NCI-H2196 treated with DMSO at 0.1 percent for 48 hours (cell line): Measurements from ENCODE around the gene HTR3A.
"Not testable (repeated sequence)": the region's sequence is repeated elsewhere in the genome, so short reads cannot be mapped to it uniquely, and the experiment has no call there.

ENCODE experiments used
- DNase-seq: peaks from one replicate; lab custom pipeline; 2025; ENCODE audit not compliant: unreplicated experiment; lab: John Stamatoyannopoulos, UW

The HTR3A gene

DNA sequence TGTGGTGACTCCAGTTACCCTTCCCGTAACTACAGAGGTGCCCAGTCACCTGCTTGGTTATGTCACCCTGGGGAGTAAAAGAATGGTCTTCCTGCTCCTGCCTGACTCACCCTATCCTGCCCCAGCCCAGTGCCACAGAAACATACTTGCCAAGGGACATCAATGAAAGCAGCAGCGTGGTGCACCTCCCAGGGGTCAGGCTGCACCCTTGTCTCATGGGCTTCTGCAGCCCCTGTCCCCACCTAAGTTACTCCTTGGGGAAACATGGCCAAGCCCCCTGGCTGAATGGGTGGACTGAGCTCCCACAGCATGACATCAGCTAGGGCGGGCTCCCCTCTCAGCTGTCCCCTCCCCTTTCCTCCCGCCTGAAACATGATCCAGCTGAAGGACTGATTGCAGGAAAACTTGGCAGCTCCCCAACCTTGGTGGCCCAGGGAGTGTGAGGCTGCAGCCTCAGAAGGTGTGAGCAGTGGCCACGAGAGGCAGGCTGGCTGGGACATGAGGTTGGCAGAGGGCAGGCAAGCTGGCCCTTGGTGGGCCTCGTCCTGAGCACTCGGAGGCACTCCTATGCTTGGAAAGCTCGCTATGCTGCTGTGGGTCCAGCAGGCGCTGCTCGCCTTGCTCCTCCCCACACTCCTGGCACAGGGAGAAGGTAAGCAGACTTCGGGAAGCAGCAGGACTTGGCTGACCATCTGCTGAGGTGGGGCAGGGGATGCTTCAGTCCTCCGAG lies at the start of gene HTR3A:
Gene HTR3A (plus strand): TSS at position 368 of the 730 bp plus-strand sequence. CDS start 218 bp downstream, at position 586.
- DNase-seq = peak; percentile 90

DNA sequence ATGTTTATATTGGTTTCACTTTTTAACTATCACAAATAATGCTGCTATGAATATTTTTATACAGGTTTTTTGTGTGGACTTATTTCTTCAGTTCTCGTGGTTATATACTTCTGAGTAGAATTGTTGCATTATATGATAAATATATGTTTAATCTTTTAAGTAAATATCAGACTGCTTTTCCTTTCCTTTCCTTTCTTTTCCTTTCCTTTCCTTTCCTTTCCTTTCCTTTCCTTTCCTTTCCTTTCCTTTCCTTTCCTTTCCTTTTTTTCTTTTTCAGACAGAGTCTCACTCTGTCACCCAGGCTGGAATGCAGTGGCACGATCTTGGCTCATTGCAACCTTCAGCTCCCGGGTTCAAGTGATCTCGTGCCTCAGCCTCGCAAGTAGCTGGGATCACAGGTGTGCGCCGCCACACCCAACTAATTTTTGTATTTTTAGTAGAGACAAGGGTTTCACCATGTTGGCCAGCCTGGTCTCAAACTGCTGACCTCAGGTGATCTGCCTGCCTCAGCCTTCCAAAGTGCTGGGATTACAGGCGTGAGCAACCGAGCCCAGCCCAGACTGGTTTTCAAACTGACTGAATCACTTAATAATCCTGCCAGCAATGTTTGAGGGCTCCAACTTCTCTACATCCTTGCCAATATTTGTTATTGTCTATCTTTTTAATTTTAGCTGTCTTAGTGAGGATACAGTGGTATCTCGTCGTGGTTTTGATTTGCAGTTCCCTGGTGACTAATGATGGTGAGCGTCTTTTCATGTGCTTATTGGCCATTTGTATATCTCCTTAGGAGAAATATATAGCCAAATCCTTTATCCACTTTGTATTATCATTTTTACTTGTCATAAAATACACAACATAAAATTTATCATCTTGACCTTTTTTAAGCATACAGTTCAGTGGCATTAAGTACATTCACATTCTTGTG lies 48.4 kb upstream of the HTR3A start:
- no peak for DNase-seq

DNA sequence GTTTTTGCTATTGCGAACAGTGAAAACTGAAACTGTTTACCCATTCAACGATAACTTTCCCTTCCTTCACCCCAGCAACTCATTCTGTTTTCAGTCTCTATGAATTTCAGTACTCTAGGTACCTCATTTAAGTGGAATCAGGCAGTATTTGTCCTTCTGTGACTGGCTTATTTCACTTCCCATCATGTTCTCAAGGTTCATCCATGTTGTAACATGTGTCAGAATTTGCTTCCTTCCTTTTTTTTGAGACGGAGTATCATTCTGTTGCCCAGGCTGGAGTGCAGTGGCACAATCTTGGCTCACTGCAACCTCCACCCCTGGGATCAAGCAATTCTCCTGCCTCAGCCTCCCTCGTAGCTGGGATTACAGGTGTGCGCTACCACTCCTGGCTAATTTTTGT lies 46.6 kb upstream of the HTR3A start:
- DNase-seq = no peak

DNA sequence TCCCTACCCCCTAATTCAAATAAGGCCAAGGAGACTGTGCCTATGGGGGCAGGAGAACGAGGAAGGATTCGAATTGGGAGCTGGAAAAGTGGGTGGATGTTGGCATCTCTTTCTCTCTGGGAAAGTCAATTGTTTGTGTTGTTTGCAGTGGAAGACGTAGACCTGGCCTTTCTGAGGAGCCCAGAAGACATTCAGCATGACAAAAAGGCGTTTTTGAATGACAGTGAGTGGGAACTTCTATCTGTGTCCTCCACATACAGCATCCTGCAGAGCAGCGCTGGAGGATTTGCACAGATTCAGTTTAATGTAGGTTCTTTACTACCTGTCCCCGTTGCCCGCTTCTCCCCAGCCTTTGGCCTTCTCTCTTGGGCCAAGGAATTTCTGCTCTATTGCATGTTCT lies 42.1 kb upstream of the HTR3A start:
- no peak for DNase-seq

DNA sequence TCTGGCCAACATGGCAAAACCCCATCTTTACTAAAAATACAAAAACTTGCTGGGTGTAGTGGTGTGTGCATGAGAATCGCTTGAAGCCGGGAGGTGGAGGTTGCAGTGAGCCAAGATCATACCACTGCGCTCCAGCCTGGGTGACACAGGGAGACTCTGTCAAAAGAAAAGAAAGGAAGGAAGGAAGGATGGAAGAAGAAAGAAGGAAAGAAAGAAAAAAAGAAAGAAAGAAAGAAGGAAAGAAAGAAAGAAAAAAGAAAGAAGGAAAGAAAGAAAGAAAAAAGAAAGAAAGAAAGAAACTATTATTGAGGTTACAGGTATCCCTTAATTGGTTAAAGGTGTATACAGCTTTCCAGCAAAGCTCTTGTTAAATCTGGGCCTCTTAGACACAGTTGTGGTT lies 40.7 kb upstream of the HTR3A start:
- DNase-seq = not testable (repeated sequence)

DNA sequence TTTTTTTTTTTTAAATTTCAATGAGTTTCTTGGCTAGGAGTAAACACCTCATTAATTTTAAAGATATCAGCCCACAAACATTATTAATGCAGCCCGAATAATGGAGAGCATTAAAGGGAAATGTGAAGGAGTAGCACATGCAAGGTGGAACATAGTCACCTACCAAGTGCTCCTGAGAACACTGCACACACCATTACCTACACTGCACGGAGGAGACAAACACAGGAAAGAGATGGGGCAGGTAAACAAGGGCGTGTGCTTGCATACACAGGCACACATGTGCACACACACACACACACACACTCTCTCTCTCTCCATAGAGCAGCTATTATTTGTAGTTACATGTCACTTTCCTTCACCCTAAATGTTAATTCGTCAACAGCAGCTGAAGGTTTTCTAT lies 40.1 kb upstream of the HTR3A start:
- no peak for DNase-seq

DNA sequence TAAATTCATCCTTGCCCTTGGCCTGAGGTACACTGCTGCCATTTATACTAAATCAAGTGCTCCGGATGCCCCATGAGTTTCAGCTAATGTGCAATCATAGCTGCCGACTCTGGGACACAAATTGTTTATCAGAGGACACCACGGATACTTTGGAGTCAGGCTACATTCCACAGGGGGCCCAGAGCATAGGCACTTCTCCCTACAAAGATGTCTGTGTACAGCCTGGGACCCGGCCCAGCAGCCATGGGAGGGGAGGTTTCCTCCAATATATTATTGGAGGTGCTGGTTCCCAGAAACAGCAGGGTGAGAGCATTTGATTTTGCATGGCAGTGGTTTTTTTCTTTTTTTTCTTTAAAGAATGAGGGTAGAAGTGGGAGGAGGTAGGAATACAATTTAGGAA lies 39.0 kb upstream of the HTR3A start:
- DNase-seq = no peak

DNA sequence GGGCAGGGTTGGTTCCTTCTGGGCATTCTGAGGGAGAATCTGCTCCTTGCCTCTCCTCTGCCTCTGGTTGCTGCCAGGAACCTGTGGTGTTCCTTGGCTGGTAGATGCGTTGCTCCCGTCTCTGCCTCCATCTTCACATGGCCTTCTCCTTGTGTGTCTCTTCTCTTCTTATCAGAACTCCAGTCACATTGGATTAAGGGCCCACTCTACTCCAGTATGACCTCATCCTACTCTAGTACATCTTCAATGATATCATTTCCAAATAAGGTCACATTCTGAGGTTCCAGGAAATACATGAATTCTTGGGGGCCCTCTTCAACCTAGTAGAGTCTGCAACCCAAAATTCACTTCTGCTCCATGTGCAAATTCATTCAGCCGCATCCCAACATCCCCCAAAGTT lies 37.0 kb upstream of the HTR3A start:
- DNase-seq = no peak

DNA sequence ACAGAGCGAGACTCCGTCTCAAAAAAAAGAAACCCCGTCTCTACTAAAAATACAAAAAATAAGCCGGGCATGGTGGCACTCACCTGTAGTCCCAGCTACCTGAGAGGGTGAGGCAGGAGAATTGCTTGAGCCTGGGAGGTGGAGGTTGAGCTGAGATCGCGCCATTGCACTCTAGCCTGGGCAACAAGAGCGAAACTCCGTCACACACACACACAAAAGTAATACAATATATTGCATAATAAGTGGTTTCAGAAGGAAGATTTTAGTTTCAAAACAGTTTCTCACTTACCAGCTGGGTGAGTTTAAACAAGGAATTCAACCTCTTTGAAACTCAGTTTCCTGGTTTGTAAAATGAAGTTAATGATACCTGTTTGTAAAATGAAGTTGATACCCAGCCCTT lies 32.7 kb upstream of the HTR3A start:
- DNase-seq = no peak

DNA sequence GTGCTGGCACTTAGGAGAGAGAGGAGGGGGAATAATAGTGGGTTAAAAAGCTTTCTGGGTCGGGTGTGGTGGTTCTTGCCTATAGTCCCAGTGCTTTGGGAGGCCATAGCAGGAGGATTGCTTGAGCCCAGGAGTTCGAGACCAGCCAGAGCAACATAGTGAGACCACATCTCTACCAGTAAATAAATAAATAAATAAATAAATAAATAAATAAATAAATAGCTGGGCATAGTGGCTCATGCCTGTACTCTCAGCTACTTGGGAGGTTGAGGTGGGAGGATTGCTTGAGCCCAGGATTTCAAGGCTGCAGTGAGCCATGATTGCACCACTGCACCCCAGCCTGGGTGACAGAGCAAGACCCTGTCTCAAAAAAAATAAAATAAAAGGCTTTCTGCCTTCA lies 28.7 kb upstream of the HTR3A start:
- not testable (repeated sequence) for DNase-seq

DNA sequence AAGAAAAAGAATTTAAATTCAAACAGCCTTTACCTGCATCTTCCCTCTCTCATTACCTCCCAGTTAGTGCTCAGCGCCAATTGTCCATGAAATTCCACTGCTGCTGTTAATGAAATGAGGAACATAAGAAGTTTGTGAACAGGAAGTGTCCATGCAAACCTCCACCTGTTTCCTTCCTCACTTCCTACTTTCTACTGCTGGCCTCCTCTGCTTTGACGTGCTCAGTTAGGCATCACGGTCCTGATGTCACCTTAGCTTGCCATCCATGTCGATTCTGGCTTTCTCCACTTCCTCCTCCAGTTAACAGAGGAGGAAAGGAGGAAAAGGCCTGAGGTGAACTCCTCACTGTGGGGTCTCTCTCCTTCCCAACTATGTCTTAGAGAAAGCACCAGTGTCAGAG lies 26.9 kb upstream of the HTR3A start:
- no peak for DNase-seq

DNA sequence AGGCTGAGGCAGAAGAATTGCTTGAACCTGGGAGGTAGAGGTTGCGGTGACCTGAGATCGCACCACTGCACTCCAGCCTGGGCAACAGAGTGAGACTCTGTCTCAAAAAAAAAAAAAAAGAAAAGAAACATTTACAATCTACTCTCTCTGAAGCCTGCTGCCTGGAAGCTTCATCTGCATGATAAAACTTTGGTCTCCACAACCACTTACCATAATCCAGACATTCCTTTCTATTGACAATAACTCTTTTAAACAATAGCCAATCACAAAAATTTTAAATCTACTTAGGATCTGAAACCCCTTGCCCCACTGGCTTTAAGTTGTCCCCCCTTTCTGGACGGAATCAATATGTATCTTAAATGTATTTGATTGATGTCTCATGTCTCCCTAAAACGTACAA lies 25.0 kb upstream of the HTR3A start:
- DNase-seq = no peak

DNA sequence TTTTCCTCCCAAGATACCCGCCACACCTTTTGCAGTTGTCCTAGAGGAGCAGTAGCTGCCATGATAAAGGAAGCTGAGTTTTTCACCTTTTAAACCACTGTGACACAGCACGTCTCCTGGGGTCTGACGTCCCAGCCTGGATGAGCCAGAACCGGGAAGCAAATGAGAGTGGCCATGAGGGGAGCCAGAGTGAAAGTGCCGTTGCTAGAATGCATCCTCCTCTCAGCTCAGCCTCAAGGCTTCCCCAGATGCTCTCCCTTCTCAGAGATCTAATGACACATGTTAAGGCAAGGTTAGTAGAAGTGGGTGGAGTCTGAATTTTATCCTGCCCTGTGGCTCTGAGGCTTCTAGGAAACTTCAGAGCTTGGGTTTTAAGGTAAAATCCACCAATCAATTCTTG lies 23.4 kb upstream of the HTR3A start:
- no peak for DNase-seq

DNA sequence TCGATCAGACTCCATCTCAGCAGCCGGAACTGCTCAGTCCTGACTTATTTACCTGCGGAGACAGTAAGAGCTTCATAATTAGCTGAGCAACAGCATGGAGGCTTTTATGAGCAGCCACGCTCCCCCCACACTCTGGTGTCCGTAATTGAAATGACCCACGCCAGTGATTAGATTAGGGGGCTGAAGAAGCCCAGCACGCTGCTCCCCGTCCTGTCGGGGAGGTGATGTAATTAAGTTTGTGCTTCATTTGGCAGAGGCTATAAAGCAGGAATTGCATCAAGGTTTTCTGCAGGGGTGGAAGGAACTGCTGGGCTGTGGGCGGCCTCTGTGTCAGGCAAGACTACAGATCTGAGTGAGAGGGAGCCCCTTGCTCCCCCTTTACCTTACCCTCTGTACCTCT lies 22.8 kb upstream of the HTR3A start:
- no peak for DNase-seq

DNA sequence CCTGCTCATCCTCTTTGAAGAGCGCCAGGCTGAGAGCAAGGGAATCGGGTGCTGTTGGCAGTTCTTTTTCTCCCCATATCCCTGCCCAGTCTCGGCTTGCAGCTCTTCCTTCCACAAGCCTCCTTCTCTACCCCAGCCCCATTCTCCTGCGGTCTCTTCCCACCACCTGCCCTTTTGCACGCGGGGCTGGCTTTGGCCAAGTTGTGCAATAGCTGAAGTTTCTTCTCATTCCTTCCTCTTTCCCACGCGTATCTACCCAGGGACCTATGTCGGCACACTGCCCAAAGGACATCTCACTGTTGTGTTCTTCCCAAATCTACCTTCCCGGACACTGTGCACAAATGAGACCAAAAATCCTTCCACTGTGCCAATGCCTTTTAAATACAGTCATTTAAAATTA lies 22.3 kb upstream of the HTR3A start:
- no peak for DNase-seq

DNA sequence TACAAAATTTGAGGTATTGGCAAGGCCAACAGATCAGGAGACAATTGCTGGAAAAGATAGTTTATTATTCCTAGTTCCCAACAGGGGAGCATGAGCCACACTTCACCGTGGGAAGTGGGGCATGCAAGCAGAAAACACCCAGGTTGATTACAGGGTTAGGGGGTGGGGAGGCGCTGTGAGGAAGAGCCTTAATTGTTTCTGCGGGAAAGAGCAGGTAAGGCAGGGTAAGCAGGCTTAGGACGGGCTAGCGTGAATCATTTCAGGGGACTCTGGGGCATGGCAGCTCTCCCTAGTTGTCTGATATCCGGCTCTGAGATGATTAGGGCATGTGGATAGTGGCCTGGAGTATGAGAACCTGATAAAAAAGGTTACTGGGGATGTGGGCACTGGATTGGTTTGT lies 20.7 kb upstream of the HTR3A start:
- DNase-seq = no peak

DNA sequence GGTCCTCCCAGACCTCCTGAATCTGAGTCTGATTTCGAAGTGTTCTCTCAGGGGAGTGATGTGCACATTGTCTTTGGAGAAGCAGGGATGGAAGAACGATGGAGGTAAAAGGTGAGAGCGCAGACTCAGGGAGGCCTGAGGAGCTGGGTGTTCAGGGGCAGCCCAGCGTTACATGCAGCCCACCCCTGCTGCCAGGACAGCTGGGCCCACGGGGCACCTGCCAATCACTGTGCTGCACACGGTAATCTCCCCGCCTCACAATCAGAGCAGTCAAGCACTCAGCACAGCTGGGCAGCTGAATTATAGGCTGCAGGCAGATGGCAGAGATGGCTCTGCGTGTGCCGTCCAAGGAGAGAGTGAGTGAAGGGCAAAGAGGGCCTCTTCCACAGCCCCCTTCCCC lies 17.9 kb upstream of the HTR3A start:
- no peak for DNase-seq

DNA sequence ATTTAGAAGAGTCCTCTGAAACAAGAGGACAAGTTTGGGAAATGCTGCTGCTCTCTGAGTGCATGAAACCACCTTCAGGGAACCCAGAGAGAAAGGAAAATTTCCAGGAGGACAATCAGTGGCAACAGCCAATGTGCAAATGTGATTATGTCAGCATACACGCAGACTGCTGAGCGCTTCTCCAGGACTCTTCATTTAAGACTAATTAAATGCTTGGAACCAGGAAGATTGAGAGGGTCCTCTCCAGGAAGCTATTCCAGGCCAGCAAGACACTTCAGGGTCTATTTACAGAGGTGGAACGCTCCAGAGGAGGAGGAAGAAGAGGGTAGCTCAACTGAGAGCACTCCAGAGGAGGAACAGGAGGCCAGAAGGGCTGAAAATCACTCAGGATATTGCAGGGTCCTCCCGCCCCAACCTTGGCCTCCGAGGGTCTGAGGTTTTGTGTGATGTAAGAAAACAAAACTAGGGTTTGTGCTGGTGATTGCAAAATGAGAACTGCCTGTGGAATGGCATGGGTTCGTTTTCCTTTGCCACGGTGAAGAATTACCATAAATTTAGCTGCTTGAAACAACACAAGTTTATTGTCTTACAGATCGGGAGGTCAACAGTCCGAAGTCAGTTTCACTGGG lies 14.1 kb upstream of the HTR3A start:
- no peak for DNase-seq

DNA sequence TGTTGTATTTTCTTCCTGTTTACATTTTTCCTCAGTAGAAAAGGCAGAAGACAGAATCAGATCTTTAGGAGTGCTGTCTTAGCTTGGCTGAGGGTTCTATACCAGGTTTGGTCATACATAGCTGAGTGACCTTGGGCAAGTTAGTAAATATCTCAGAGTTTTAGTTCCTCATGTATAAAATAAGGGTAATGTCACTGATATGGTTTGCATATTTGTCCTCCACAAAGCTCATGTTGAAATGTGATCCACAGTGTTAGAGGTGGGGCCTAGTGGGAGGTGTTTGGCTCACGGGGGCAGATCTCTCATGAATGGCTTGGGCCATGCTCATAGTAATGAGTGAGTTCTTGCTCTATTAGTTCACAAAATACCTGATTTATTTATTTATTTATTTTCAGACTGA lies 7.5 kb upstream of the HTR3A start:
- no peak for DNase-seq

DNA sequence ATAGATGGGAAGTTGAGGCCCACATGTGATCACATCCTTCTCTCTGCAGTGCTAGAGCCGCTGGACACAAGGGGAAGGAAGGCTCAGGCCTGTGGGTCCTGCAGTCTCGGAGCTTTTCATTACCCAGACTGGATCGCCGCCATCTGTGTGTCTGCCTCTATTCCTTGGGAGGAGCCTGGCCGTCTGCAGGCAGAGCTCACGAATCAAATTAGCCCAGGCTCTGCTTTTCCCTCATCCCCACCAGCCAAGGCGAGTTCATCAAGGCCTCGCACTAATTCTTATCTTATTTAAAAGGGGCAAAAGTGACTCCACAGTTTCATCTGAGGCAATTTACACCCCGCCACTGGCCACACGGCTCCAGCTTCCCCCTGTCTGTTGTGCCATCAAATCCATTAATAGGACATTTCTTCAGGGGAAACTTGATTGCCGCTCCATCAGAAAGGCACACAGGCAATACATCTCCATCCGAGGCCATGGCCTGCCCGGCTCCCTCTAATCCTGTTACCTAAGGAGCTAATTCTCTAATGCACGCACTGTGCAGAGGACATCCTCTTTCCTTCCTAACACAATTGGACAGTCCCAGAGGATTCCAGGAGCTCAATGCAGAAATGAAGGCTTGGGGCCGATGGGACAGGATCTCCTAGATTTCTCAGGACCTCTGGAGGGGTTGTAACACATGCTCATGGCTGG lies 3.3 kb upstream of the HTR3A start:
- no peak for DNase-seq

DNA sequence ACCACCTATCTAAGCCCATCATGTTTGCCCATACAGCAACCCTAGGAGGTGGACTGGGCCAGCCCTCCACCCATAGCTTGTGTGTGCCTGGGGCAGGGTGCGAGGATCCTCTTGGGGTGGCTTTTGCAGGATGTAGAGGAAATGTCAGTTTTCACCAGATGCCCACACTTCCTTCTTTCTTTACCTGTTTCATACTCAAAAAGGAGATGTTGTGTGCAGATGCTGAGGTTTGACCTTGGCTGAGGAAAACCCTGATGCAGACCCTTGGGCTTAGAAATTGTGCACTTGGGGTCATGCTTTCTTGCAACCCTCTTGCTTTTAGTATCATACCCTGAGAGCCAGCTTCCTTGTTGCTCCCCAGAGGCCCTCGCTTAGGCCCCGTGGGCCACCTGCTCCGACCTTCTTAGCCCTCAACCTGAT lies 2.2 kb downstream of the HTR3A start:
- DNase-seq = no peak
